Measurements from ENCODE around the gene CARS2. TPM values are rescaled to one million over a fixed set of nuclear protein-coding genes. Genes with fewer than 3 reads are reported as not detected.
A peak's percentile ranks its signal among the peaks of the same experiment; 100 is the strongest.

The CARS2 gene
- total RNA-seq, 1 donor: 60.1 TPM

DNA sequence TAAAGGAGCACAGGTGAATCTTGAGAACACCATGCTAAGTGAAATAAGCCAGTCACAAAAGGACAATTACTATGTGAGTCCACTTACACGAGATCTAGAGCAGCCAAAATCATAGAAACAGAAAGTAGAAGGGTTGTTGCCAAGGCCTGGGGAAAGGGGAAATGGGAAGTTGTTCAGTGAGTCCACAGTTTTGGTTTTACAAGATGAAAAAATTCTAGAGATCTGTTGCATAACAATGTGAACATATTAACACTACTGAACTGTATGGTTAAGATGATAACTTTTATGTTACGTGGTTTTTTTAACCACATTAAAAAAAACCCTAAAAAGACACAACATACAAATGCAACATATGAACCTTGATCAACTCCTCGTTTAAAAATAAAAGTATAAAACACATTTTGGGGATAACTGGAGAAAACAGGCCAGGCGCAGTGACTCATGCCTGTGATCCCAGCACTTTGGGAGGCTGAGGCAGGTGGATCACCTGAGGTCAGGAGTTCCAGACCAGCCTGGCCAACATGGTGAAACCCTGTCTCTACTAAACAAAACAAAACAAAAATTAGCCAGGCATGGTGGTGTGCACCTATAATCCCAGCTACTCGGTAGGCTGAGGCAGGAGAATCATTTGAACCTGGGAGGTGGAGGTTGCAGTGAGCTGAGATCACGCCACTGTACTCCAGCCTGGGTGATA is 47.6 kb downstream of the CARS2 start:
- DNase-seq (ENCODE audit: low read depth in 2 of 3, low spot score in 2 of 3): peak in 2 of 3 donors; percentile 36 to 76

DNA sequence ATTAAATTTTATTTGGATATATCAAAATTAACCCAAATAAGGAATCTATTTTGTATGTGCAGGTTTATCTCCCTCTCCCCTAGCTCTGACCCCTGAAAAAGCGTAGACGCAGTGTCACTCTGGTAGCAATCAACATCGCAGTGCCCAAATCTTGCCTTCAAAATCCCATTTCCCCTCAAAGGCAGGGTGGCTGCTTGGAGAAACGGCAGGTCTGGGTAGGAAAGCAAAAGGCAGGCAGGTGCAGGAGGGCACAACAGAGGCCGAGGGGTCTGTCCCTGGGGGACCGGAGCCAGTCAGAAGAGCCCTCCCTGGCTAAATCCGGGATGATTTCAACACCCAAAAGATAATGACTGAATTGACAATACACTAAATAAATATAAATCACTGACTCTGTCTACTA is 48.7 kb downstream of the CARS2 start:
- no peak for DNase-seq (ENCODE audit: low read depth in 2 of 3, low spot score in 2 of 3)

DNA sequence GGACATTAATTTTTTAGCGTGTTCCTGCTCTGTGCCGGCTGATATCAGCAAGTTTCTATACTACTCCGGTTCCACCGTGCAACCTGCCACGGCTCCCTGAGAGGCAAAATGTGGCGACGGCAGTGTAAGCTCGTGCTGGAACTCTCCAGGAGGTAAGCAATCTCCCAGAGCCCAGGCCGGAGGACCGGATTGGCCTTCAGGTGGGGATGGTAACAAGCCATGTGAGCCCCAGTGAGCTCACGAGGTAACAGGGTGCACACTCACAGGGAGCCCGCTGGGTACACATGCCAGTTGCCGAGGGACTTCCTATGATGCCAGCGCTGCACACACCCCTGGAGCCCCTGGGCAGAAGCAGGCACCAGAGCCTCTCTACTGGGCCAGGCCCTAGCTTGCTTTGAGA is 52.1 kb downstream of the CARS2 start:
- DNase-seq (ENCODE audit: low read depth in 2 of 3, low spot score in 2 of 3): no peak

DNA sequence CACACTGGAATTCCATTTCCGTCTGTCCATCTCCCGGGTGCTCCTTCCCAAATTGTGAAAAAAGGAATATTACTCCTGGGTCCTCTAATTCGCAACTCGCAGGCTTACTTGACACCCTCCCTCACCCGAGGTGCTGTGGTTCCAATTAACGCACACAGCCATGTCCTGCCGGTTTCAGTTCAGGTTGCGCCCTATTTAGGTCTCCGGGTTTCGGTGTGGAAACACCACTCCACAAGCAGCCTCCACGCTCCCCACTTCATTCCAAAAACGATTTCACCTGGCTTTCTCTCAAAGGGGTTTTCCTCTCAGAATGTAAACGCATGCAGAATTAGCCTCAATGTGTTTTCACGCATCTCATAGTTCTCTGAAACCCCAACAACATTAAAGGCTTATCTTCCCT is 52.6 kb downstream of the CARS2 start:
- no peak for DNase-seq (ENCODE audit: low read depth in 2 of 3, low spot score in 2 of 3)

DNA sequence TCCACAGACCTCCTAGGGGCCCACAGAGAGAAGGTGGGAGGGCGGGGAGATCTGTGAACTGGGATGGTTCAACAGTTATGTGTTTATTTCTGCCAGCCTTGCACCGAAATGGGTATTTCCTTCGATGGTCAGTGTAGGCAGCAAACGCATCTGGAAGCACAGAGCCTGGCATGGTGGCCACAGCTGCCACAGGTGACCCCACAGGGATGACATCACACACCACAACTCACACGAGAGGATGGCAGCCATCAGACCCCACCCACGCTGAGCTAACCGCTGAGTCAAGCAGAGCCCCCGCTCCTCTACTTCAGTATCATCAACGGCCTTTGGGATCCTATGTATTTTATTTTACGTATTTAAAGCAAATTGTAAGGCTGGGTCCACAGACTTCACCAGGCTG is 53.2 kb downstream of the CARS2 start:
- no peak for DNase-seq (ENCODE audit: low read depth in 2 of 3, low spot score in 2 of 3)

DNA sequence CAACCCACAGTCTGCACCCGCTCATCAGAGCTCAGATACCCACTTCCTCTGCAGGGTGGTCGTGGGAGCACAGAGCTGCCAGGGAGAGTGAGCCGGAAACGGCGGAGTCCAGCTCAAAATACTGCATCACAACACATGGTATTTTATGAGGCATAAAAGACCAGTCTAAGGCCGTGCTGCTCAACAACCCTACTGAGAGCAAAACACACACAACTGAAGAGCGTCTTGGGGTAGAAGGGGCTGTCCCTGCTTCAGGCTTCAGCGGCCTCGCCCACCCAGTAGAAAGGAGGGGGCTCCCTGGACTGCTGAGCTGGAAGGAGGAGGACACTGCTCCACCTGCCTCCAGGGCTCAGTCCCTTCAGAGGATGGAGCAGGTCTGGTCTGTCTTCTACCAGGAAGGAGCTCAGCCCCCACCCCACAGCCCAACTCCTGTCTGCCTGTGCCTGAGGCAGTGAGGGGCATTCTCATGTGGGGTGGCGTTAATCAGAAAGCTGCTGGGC is 53.6 kb downstream of the CARS2 start:
- DNase-seq (ENCODE audit: low read depth in 2 of 3, low spot score in 2 of 3): no peak

DNA sequence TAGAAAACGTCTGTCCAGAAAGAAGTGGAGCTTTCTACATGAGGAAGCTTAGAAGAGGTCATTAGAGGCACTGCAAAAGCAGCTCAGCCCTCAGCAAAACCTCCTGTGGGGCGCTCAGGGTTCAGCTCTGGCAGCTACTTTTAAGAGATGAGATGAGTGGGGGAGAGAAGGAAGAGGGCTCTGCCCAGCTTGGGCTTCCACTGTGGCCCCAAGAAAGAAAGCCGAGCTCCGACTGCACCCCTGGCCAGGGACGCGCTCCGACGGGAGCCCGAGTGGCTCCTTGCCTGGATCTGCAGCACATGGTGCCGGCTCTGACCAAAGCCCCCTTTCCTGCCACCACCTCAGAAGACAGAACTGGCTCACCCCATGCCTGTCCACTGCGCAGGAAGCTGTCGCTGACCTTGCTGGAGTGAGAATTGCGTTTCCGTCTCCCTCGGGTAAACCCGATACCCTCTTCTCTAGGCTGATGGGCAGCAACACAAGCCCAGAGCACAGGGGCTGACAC is 54.1 kb downstream of the CARS2 start:
- DNase-seq (ENCODE audit: low read depth in 2 of 3, low spot score in 2 of 3): no peak

DNA sequence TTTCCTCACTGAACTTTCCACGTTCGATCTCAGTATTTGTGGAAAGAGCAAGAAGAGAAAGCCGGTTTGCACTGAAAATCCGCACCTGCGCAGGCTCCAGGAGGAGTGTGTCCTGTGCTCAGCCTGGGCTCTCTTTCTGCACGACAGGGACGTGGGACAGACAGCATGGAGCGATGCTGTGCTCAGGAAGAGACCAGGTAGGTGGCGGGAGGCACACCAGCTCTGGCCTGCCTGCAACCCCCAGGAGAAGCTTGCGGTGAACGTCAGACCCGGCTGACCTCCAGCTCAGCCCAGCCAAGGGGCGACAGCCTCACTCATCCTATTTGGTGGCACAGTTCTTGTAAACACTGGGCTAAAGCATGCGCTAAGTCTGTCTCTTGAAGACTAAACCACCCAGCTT is 54.6 kb downstream of the CARS2 start:
- DNase-seq (ENCODE audit: low read depth in 2 of 3, low spot score in 2 of 3): no peak

DNA sequence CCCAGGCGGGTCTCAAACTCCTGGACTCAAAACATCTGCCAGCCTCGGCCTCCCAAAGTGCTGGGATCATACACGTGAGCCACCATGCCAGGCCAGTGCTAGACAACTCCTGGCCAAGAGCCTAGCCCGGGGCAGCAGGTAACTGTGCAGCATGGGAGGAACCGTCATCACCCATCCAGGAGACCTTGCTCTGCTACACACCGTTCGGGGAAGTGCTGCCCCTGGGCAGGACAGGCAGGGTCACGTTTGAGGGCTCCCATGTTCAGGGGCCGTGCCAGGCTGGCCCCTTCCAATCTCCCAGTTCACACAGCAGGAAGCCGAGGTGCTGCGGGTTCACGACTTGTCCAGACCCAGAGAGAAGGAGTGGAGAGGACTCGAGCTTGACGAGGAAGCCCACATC is 55.5 kb downstream of the CARS2 start:
- no peak for DNase-seq (ENCODE audit: low read depth in 2 of 3, low spot score in 2 of 3)

DNA sequence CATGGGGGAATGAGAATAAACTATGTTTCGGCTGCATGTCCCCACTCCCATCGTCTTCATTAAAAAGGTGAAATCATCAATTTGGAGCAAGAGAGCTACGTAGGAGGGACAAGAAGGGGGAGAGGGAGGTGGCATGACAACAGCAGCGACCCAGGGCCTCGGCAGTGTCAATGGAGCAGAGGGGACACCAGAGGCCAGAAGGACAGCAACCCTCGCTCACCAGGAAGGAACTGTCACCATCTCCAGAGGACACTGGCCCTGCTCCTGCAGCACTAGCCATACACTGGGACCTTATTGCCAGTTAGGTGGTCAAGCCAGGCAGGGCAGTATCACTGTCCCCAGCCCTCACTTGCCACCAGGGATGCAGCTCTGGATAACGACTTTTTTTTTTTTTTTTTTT is 56.4 kb downstream of the CARS2 start:
- DNase-seq (ENCODE audit: low read depth in 2 of 3, low spot score in 2 of 3): no peak

DNA sequence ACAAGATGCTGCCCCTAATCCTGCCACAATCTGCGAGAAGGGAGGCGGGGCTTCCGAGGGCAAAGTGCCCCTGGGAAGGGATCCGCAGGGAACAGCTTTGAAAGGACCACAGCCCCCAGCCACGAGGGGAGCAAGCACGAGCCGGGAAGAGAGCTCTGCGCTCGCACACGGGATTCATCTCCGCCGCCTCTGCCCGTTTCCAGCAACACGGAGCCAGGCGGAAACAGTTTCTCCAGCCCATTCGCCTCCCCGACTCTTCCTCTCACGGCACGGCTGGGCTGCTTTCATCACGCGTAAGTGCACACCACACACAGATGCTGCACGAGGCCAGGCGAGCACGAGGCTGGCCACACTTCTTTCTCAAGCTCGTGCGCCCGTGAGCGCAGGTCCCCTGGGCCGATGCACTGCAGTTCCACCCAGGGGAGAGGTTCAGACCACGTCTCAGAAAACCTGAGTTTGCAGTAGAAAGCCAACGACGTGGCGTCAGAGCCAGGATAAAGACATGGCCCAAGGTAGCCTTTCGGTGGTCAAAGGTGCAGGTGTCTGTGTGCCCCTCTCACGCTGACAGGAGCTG is 57.0 kb downstream of the CARS2 start:
- DNase-seq (ENCODE audit: low read depth in 2 of 3, low spot score in 2 of 3): no peak

DNA sequence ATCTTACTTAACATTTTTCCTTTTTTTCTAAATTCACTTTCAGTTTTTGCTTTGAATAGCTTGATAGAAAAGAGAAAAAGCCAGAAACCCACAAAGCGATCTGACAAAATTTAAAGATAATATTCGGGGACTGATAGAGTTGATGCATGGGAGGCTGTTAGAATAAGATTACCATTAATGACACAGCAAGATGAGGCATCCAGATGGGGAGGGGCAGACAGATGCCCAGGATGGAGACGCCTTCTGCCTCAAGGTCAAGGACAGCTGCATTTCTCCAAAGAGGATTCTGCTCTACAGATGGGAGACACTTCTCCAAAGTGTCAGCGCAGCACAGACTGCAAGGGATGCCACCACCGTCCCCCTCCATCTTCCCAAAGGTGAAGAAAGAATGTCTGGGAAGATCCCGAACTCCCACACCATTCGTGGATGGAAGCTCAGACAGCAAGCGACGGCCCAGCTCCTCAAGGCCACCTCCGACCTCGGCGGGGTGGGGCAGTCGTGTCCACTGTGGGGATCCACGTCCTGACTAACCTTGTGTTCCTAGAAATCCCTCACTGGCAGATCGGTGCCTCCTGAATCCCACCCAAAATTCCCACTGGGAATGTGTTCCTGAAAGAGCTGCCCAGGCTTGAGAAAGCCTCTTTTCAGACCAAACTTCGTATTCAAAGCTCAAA is 57.6 kb downstream of the CARS2 start:
- DNase-seq (ENCODE audit: low read depth in 2 of 3, low spot score in 2 of 3): no peak

DNA sequence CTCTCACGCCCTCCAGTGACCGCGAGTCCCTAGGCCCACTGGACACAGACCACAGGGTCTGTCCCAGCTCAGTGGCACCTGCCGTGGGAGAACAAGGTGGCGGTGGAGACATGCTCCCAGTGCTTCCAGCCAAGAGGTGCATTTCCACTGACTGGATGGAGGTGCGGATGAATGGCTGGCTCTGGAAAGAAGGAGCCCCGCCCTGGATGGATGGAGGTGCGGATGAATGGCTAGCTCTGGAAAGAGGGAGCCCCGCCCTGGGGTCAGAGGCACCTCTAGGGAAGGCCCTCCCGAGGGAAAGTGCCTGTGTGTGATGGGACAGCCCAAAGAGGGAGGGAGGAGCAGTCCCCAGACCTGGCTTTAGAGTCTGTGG is 58.6 kb downstream of the CARS2 start:
- no peak for DNase-seq (ENCODE audit: low read depth in 2 of 3, low spot score in 2 of 3)

DNA sequence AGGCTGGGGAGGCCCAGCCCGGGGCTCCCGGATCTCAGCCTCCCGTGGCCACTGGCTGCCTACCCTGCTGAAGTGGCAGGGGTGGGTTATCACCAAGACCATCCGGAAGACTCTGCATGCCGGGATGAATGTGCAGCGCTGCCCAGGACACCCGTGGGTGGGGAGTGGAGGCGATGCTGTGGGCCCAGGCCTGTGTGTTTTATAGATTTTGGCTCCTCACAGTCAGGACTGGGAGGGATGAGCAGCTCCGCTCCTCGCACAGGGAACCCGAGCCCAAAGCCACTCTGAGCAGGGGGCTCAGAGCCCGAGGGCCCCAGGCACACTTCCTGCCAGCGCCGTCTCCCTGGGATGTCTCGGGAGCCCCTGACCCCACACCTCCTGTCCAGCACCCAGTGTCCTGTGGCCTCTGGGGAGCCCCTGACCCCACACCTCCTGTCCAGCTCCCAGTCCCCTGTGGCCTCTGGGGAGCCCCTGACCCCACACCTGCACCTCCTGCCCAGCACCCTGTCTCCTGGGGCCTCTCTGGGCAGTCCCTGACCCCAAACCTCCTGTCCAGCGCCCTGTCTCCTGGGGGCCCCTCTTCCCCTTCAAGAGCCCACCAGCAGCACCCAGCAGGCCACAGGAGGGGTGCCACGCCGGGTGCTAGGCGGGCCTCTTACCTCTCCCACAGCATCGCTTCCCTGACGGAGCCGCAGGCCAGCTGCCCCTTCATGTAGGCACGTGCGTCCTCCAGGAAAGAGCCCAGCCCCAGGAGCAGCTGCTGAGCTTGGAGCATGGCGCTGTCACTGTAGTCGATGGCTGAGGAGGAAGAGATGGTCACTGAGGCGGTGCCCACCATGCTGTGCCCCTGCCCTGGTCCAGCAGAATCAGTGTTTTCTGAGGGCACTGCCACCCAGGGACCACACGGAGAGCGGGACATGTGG is 59.2 kb downstream of the CARS2 start:
- DNase-seq (ENCODE audit: low read depth in 2 of 3, low spot score in 2 of 3): no peak

DNA sequence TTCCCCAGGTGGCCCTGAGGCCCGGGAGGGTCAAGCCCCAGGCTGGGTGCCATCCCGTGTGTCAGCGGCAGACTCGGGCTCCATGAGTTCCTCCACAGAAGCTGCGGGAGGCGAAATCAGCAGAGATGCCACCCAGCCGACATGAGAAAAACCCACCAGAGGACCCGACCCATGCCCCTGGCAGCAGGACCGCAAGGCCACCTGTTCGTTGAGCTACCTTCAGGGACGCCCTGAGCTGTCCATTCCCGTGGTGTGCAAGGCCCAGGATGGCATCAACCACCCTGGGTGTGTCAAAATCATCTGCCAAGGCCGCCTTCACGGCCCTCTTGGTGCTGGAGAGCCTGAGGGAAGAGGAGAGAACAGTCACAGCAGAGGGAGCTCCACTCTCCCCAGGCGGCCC is 60.2 kb downstream of the CARS2 start:
- no peak for DNase-seq (ENCODE audit: low read depth in 2 of 3, low spot score in 2 of 3)

DNA sequence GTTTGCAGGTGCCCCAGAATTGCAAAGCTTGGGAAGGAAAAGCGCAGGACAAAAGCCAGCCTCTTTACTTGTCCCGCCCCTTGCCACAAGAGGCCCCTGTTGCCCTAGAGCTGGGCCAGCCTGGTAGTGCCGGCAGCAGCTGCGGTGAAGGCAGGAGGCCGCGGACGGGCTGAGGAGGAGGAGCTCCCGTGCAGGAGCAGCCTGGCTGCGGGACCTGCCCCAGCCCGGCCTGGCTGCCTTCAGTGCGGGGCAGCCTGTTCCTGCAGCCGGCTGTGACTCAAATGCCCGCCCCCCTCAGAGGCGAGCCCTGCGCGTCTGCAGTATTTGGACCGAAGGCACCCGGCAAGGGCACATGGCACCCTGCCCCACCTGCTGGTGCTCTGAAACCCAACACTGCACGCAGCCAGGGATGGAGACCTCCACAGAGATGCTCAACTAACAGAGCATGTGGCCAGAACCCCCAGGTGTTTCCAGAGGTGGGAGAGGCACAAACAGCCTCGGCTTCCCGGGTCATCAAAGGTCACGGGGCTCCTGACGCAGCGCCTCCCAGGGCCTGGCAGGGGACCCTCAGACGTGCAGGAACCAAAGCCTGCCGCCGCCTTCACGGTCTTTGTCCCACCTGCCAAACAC is 60.9 kb downstream of the CARS2 start:
- DNase-seq (ENCODE audit: low read depth in 2 of 3, low spot score in 2 of 3): peak in 2 of 3 donors; percentile 77 to 85

DNA sequence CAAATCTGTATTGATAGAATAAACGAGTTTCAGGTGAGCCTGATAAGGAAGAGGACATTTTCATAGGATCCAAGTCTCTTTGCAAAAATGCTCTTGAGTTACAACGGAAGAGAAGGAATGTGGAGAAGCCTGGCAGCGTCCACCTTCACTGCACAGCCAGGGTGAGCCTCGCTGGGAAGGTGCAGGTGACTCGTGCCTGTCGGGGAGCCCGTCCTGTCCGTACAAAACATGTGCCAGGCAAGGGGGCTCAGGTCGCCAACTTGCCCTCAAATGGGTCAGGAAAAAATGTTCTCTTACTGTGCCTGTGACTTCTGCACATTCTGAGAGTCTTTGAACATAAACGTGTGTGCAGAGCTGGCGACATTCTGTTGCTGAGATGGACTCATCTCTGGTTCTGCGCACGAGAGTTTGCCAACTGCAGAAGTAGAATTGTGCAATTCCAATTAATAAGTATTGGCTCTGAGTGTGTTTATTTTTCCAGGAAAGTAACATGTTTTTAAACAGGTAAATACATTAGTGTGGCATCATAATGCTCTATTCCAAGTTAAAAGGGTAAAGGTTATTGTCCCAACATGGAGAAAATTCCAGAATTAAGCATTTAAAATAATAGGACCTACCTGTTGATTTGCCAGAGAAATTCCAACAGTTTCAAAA is 62.0 kb downstream of the CARS2 start:
- no peak for DNase-seq (ENCODE audit: low read depth in 2 of 3, low spot score in 2 of 3)

DNA sequence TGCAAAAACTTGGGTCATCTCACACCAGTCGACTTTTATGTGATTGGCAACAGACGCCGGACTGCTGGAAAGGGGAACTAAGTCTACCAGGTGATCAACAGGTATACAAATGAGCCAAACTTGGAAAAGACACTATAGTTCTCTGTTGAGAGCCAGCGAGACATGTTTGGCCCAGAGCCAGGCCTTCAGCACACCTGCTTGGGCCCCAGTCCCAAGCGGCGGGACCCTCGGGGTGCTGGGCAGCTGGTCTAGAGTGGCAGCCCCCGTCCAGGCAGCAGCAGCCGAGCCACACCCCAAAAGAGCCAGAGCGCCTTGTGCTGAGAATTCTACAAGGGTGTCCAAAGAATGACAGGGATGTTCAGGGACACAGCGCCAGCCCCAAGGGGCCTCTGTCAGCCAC is 62.6 kb downstream of the CARS2 start:
- no peak for DNase-seq (ENCODE audit: low read depth in 2 of 3, low spot score in 2 of 3)

DNA sequence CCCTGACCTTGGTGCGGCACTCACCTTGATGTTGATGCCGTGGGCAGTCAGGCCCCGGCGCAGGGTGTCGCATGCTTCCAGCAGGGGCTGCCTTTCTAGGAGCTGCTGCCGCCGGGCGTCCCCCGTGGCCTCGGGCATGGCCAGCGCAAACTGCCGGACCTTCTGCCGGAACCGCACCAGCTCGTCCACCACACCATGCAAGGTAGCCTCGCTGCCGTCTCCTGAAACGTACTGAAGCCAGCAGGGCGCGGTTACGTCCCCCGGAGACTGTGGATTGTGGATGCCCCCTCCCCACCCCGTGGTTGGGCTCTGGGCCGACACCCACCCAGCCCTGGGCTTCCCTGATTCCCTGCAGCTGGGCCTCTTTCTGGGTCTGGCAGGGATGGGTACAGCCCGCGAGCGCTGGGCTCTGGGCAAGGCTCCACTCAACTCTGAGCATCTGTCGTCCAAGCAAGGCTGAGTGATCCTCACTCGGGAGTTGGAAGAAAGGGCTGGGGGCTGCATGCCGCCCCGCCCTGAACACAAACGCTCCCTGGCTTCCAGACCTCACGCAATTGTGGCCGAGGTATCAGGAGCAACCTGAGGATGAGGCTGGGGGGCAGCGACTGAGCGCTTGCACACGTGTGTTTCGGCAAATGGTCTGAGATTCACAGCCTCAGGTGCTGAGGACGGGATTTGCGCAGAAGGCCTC is 63.5 kb downstream of the CARS2 start:
- DNase-seq (ENCODE audit: low read depth in 2 of 3, low spot score in 2 of 3): no peak

Data from hematopoietic multipotent progenitor cell (in vitro differentiated cells).